Trophoblast cell (in vitro differentiated cells and primary cell): Measurements from ENCODE around the gene LRRC45.

Experiments used
- DNase-seq, 2 donors: peaks; one replicate each; pipeline ENCODE4 v3.0.0-alpha.2; 2016
- H2AFZ ChIP-seq: 2 replicates; pipeline ENCODE4 v1.6.1; 2013; ENCODE audit warnings: low read length, moderate library complexity, mild to moderate bottlenecking; ENCODE audit not compliant: insufficient read depth, poor library complexity
- H2AK5ac ChIP-seq: 2 replicates; pipeline ENCODE4 v1.6.1; 2013; ENCODE audit warnings: mild to moderate bottlenecking, low read length
- H2BK120ac ChIP-seq: 2 replicates; pipeline ENCODE4 v1.6.1; 2013; ENCODE audit warnings: low read length, mild to moderate bottlenecking, moderate library complexity; ENCODE audit not compliant: insufficient read depth, poor library complexity
- H2BK12ac ChIP-seq: 2 replicates; pipeline ENCODE4 v1.6.1; 2013; ENCODE audit warnings: mild to moderate bottlenecking, low read length, moderate library complexity
- H2BK5ac ChIP-seq: 2 replicates; pipeline ENCODE4 v1.6.1; 2013; ENCODE audit warnings: low read length, low read depth, moderate library complexity, mild to moderate bottlenecking; ENCODE audit not compliant: poor library complexity
- H3K14ac ChIP-seq: 2 replicates; pipeline ENCODE4 v1.6.1; 2013; ENCODE audit warnings: mild to moderate bottlenecking, low read length
- H3K18ac ChIP-seq: 2 replicates; pipeline ENCODE4 v1.6.1; 2013; ENCODE audit warnings: mild to moderate bottlenecking, low read length
- H3K23ac ChIP-seq: 2 replicates; pipeline ENCODE4 v1.6.1; 2013; ENCODE audit warnings: low read length
- H3K27ac ChIP-seq: 2 replicates; pipeline ENCODE4 v1.5.1; 2013; ENCODE audit warnings: low read depth, mild to moderate bottlenecking, inconsistent platforms, low read length, moderate library complexity
- H3K27me3 ChIP-seq: 2 replicates; pipeline ENCODE4 v1.6.1; 2013; ENCODE audit warnings: inconsistent platforms, mild to moderate bottlenecking, low read length, moderate library complexity; ENCODE audit not compliant: insufficient read depth
- H3K36me3 ChIP-seq, 2 experiments: 1 replicate in 1 of 2; 2 replicates in 1 of 2; pipeline ENCODE4 v1.6.1; 2013; ENCODE audit warnings: low read length in 2 of 2, mild to moderate bottlenecking in 2 of 2, moderate library complexity in 1 of 2; ENCODE audit not compliant: insufficient read depth in 2 of 2, control insufficient read depth in 1 of 2
- H3K4ac ChIP-seq: 2 replicates; pipeline ENCODE4 v1.6.1; 2013; ENCODE audit warnings: low read depth, mild to moderate bottlenecking, low read length, moderate library complexity
- H3K4me1 ChIP-seq, 2 experiments: 1 replicate in 1 of 2; 2 replicates in 1 of 2; pipeline ENCODE4 v1.6.1; 2013; ENCODE audit warnings: low read length in 2 of 2, mild to moderate bottlenecking in 2 of 2, moderate library complexity in 1 of 2; ENCODE audit not compliant: insufficient read depth in 2 of 2, control insufficient read depth in 1 of 2
- H3K4me2 ChIP-seq: 2 replicates; pipeline ENCODE4 v1.6.1; 2013; ENCODE audit warnings: inconsistent platforms, mild to moderate bottlenecking, low read length, moderate library complexity
- H3K4me3 ChIP-seq: 2 replicates; pipeline ENCODE4 v1.5.1; 2013; ENCODE audit warnings: mild to moderate bottlenecking, low read depth, low read length, inconsistent platforms
- H3K79me1 ChIP-seq: one replicate; pipeline ENCODE4 v1.6.1; 2013; ENCODE audit warnings: low read length
- H3K79me2 ChIP-seq: 2 replicates; pipeline ENCODE4 v1.6.1; 2013; ENCODE audit warnings: low read length, mild to moderate bottlenecking; ENCODE audit not compliant: control insufficient read depth, insufficient read depth, poor library complexity
- H3K9ac ChIP-seq: 2 replicates; pipeline ENCODE4 v1.6.1; 2013; ENCODE audit warnings: mild to moderate bottlenecking, low read length
- H3K9me3 ChIP-seq: 2 replicates; pipeline ENCODE4 v1.6.1; 2013; ENCODE audit warnings: low read depth, mild to moderate bottlenecking, control low read depth, inconsistent platforms, low read length; ENCODE audit not compliant: insufficient read depth
- H4K12ac ChIP-seq: 2 replicates; pipeline ENCODE4 v1.6.1; 2013; ENCODE audit warnings: low read depth, mild to moderate bottlenecking, low read length, moderate library complexity
- H4K8ac ChIP-seq: 2 replicates; pipeline ENCODE4 v1.6.1; 2013; ENCODE audit warnings: low read depth, mild to moderate bottlenecking, low read length, moderate library complexity
- H4K91ac ChIP-seq: one replicate; pipeline ENCODE4 v1.6.1; 2013; ENCODE audit warnings: low read depth, mild to moderate bottlenecking, low read length, moderate library complexity
- WGBS: extraction: QIAGEN DNeasy Blood & Tissue Kit; methylation state at CpG from one replicate; pipeline ENCODE4 v1.1.7; 2013; ENCODE audit warnings: missing lambda C conversion rate; ENCODE audit not compliant: insufficient read length, insufficient coverage; ENCODE audit errors: extremely low coverage; 5-methylcytosine and 5-hydroxymethylcytosine counted together

The LRRC45 gene

DNA sequence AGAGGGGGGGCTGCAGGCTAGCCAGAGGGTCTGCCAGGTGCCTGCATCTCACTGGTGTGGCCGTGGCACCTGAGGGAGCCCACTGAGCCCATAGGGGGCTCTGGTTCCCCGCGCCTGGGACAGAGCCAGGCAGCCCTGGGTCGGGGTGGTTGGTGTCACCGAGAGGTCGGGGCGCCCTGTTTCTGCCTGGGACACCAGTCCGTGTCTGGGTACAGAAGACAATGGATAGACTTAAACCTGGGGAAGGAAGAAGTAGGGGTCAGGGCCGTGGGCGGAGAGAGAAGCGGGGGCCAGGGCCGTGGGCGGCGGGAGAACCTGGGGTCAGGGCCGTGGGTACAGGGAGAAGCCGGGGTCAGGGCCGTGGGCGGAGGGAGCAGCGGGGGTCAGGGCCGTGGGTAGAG is 25.5 kb downstream of the LRRC45 start:
- no peak overlapping the region for H4K12ac ChIP-seq
- H3K9me3 ChIP-seq, result peaks cover 7% of the 10 kb centered on the region
- no peak overlapping the region for H3K18ac ChIP-seq
- no peak overlapping the region for H2BK12ac ChIP-seq
- H2BK120ac ChIP-seq, result no peak overlapping the region
- no peaks in the 10 kb centered on the region for H3K27me3 ChIP-seq
- peaks cover 14 to 15% of the 10 kb centered on the region in 2 experiments for H3K4me1 ChIP-seq
- no peak overlapping the region for H3K23ac ChIP-seq
- no peak overlapping the region for H2BK5ac ChIP-seq
- no peak for DNase-seq
- no CpG with 5 or more reads among the region's 20 CpGs for WGBS
- no peak overlapping the region for H4K91ac ChIP-seq
- peaks cover 9% of the 10 kb centered on the region for H3K79me2 ChIP-seq
- H3K14ac ChIP-seq, result no peak overlapping the region
- no peak overlapping the region for H3K9ac ChIP-seq
- H2AK5ac ChIP-seq, result no peak overlapping the region
- no peak overlapping the region for H3K4ac ChIP-seq
- H3K4me3 ChIP-seq, result no peak overlapping the region
- no peak overlapping the region for H3K4me2 ChIP-seq
- peaks cover 35 to 41% of the 10 kb centered on the region in 2 experiments for H3K36me3 ChIP-seq
- no peak overlapping the region for H3K27ac ChIP-seq
- no peak overlapping the region for H4K8ac ChIP-seq
- no peak overlapping the region for H2AFZ ChIP-seq
- peaks cover 4% of the 10 kb centered on the region for H3K79me1 ChIP-seq

DNA sequence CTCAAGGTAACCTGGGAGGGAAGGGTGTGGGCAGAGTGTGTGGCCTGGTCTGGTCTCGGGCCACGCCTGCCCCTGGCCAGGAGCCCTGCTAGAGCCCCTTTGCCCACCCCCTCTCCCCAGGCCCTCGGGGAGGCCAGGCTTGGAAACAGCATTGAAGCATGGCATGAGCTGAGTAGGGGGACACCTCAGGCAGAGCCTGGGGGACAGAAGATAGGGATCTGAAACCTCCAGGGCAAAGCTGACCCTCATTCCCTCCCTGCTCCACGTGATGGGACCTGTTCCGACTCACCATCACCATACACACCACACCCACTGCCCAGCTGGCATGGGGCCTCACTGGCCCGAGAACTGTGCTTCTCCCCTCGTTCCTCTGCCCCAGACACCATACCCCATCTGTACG is 26.0 kb downstream of the LRRC45 start:
- Histone ChIP-seq H4K91ac (no peak overlapping the region), H3K4me2 (no peak overlapping the region), H3K18ac (no peak overlapping the region), H3K4me1 (peaks cover 14 to 15% of the 10 kb centered on the region in 2 experiments), H3K4ac (no peak overlapping the region), H3K79me2 (peaks cover 9% of the 10 kb centered on the region), H3K23ac (no peak overlapping the region), H3K9ac (no peak overlapping the region), H2BK5ac (no peak overlapping the region), H3K14ac (no peak overlapping the region), H3K36me3 (peaks cover 41 to 46% of the 10 kb centered on the region in 2 experiments), H3K27me3 (no peaks in the 10 kb centered on the region), H3K79me1 (peaks cover 4% of the 10 kb centered on the region), H2AK5ac (no peak overlapping the region), H2AFZ (no peak overlapping the region), H4K8ac (no peak overlapping the region), H2BK120ac (no peak overlapping the region), H2BK12ac (no peak overlapping the region), H4K12ac (no peak overlapping the region), H3K9me3 (peaks cover 7% of the 10 kb centered on the region), H3K4me3 (no peak overlapping the region), H3K27ac (no peak overlapping the region)
- DNase-seq, result no peak
- WGBS, result no CpG with 5 or more reads among the region's 8 CpGs

DNA sequence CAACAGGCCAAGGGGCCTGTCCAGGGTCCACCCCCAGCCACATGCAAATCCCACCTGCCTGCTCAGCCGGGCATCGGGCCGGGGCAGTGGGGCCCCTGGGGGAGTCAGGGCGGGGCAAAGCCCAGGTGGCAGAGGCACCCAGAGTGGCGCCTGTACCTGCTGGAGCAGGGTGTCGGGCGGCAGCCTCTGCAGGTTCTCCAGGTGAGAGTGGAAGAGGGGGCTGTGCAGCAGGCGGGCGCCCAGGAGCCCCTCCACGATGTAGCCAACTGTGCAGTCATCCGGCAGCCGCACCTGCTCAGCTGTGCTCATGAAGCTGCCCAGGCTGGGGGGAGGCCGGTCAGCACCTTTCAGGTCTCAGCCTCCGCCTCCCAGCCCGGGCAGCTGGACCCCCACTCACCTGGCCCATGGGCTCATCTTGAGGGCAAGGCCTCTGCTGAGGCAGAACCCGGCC is 26.4 kb downstream of the LRRC45 start:
- Histone ChIP-seq H3K18ac (no peak overlapping the region), H2AK5ac (no peak overlapping the region), H2BK12ac (no peak overlapping the region), H3K4me2 (no peak overlapping the region), H3K27ac (no peak overlapping the region), H3K79me2 (peaks cover 9% of the 10 kb centered on the region), H2BK5ac (no peak overlapping the region), H3K4me1 (peaks cover 14 to 15% of the 10 kb centered on the region in 2 experiments), H2AFZ (no peak overlapping the region), H3K36me3 (peaks cover 45 to 50% of the 10 kb centered on the region in 2 experiments), H3K23ac (no peak overlapping the region), H4K91ac (no peak overlapping the region), H4K8ac (no peak overlapping the region), H4K12ac (no peak overlapping the region), H3K4me3 (no peak overlapping the region), H3K79me1 (peaks cover 4% of the 10 kb centered on the region), H3K14ac (no peak overlapping the region), H2BK120ac (no peak overlapping the region), H3K9me3 (peaks cover 7% of the 10 kb centered on the region), H3K27me3 (no peaks in the 10 kb centered on the region), H3K9ac (no peak overlapping the region), H3K4ac (no peak overlapping the region)
- WGBS, result no CpG with 5 or more reads among the region's 16 CpGs
- DNase-seq, result no peak

DNA sequence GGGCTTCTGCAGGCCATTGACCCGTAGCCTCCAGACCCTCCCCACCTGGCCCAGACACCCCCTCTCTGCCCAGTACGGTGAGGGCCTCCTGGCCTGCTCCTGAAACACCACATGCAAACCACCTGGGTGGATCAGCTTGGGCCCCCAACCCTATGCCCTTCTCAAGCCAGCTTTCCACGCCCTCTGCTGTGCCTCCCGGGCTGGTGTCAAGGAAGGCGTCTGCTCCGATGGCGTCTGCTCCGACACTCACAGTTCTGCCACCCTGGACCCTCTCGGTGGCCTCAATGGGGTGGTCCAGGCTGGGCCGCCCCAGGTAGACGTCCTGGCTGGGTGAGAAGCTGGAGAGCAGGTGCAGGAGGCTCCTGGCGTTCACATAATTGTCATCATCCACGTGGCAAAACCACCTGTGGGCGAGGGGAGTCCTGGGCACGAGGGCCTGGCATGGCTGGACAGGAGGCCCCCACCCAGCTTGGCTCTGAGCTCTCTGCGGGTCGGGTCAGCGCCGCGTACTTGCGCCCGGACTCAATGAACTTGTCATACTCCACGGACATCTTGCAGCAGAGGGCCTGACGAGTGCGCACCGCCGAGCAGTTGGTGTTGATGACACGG is 27.2 kb downstream of the LRRC45 start:
- no peaks in the 10 kb centered on the region for H3K27me3 ChIP-seq
- no peak overlapping the region for H3K14ac ChIP-seq
- peak overlapping the region; percentile 3 for H2AK5ac ChIP-seq
- peak overlapping the region; percentile 28 for H3K18ac ChIP-seq
- peaks cover 7% of the 10 kb centered on the region for H3K9me3 ChIP-seq
- no peak overlapping the region for H3K9ac ChIP-seq
- H3K4me3 ChIP-seq, result peak overlapping the region; percentile 86
- no CpG with 5 or more reads among the region's 28 CpGs for WGBS
- H3K23ac ChIP-seq, result no peak overlapping the region
- H2AFZ ChIP-seq, result no peak overlapping the region
- H2BK12ac ChIP-seq, result no peak overlapping the region
- peaks cover 14 to 15% of the 10 kb centered on the region in 2 experiments for H3K4me1 ChIP-seq
- no peak overlapping the region for H4K12ac ChIP-seq
- no peak overlapping the region for H2BK5ac ChIP-seq
- no peak overlapping the region for H3K27ac ChIP-seq
- H4K8ac ChIP-seq, result no peak overlapping the region
- H2BK120ac ChIP-seq, result no peak overlapping the region
- H3K36me3 ChIP-seq, result peaks cover 52 to 57% of the 10 kb centered on the region in 2 experiments
- peak overlapping the region; percentile 12 for H4K91ac ChIP-seq
- peaks cover 9% of the 10 kb centered on the region for H3K79me2 ChIP-seq
- no peak for DNase-seq
- peaks cover 4% of the 10 kb centered on the region for H3K79me1 ChIP-seq
- no peak overlapping the region for H3K4ac ChIP-seq
- H3K4me2 ChIP-seq, result peak overlapping the region; percentile 74
